PC-3 (cell line): Measurements from ENCODE around the gene PIP5K1C.

Source experiments
- EZH2 ChIP-seq: fragments of 300-600 bp; sonication (generic); IDR thresholded peaks from one replicate; pipeline ENCODE4 v1.6.1; 2017; ENCODE audit warnings: antibody characterized with exemption, mild to moderate bottlenecking, low read length; ENCODE audit not compliant: unreplicated experiment
- EZH2phosphoT487 ChIP-seq: fragments of 300-600 bp; sonication (generic); IDR thresholded peaks from 2 replicates; pipeline ENCODE4 v1.6.1; 2018; ENCODE audit warnings: mild to moderate bottlenecking, antibody characterized with exemption, low read length, borderline replicate concordance
- TF ChIP-seq, protein P1 (sequence below): fragments of 300-600 bp; sonication (generic); conservative IDR thresholded peaks from 2 replicates; pipeline ENCODE4 v1.5.1; 2017; ENCODE audit warnings: antibody characterized with exemption, low read depth, mild to moderate bottlenecking, low read length

DNA sequence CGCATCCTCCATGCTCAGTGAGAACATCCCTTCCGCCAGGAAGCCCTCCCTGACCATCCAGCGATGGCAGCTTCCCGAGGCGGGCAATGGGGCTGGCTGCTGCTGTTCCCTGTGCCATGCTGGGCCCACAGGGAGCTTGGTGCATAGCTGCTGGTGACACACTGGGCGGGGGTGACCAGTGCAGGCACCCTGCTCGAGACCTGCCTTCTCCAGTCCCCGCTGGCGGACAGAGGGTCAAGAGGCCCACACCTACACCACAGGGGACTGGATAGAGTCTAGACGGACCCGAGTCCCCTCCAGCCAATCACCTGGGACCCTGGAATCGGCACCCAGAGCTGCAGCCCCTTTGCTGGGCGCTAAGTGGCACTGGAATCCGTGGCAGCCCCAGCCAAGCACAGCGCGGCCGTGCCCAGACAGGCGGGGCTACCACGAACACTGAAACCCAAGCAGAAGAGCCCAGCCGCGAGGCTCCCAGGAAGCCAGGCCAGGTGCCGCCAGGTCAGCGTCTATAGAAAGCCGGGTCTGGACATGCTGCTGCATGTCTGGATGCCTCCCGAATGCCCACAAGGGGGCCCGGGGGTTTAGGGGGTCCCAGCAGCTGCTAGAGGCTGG, 84.6 kb downstream of the PIP5K1C start:
- TF ChIP-seq EZH2 (no peak), EZH2phosphoT487 (no peak)
- TF ChIP-seq, protein P1, sequence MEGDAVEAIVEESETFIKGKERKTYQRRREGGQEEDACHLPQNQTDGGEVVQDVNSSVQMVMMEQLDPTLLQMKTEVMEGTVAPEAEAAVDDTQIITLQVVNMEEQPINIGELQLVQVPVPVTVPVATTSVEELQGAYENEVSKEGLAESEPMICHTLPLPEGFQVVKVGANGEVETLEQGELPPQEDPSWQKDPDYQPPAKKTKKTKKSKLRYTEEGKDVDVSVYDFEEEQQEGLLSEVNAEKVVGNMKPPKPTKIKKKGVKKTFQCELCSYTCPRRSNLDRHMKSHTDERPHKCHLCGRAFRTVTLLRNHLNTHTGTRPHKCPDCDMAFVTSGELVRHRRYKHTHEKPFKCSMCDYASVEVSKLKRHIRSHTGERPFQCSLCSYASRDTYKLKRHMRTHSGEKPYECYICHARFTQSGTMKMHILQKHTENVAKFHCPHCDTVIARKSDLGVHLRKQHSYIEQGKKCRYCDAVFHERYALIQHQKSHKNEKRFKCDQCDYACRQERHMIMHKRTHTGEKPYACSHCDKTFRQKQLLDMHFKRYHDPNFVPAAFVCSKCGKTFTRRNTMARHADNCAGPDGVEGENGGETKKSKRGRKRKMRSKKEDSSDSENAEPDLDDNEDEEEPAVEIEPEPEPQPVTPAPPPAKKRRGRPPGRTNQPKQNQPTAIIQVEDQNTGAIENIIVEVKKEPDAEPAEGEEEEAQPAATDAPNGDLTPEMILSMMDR: no peak
